Embryonic facial prominence (tissue), 1 donor: ENCODE results near the gene DNAI1.
"Not testable (repeated sequence)": the region's sequence is repeated elsewhere in the genome, so short reads cannot be mapped to it uniquely, and the experiment has no call there.

ENCODE experiments used
- DNase-seq: peaks from one replicate; pipeline ENCODE4 v3.0.0-alpha.2; 2016; ENCODE audit errors: extremely low spot score

Gene DNAI1

GRCh38 chr9:34451135-34451534 is 7.5 kb upstream of the DNAI1 start:
- DNase-seq = no peak

DNA sequence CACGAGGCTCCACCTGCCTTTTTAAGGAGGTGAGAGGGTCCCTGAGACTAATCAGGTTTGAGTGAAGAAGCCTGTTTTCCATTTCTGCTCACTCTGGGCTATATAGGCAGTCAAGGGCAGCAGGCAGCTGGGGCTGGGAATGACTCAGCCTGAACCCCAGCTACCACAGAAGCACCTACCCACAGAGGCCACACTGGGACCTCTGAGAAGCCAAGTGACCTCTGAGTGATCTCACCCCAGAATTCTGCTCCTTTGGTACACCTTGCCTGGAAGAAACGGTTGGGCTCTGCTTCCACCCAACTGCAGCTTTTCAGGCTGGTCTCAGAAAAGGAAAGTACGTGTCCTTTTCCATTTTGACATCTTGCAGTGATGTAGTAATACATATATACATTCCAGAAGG is 7.1 kb upstream of the DNAI1 start:
- no peak for DNase-seq

- DNase-seq = peak; percentile 1
Measured at GRCh38 chr9:34452568-34452967, 6.0 kb upstream of the DNAI1 start.

DNA sequence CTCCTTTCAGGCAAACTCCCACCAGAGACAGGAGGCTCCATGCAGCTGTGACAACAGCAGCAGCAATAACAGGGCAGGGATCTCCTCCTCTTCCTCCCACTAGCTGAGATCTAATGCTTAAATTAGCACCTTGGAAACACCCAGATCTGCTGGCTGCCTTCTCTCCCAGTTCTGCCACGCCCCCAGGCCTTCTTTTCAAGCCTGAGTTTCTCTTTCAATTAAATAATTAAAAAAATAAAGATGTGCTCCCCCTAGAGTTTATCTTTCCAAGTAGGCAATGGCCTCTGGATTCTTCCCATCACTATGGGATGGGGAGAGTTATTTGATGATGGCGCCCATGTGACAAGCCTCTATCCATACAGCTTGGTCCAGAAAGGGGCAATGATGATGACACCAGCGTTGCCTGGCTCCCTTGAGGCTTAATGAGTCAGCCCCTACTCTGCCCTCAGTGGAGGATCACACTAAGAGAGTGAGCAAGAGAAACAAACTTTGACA is 4.0 kb upstream of the DNAI1 start:
- peak; percentile 4 for DNase-seq

- no peak for DNase-seq
Measured at GRCh38 chr9:34456151-34456550, 2.5 kb upstream of the DNAI1 start.

GRCh38 chr9:34456746-34457145 is 1.9 kb upstream of the DNAI1 start:
- DNase-seq = no peak

GRCh38 chr9:34457266-34458012 is 1.2 kb upstream of the DNAI1 start:
- DNase-seq = no peak

DNA sequence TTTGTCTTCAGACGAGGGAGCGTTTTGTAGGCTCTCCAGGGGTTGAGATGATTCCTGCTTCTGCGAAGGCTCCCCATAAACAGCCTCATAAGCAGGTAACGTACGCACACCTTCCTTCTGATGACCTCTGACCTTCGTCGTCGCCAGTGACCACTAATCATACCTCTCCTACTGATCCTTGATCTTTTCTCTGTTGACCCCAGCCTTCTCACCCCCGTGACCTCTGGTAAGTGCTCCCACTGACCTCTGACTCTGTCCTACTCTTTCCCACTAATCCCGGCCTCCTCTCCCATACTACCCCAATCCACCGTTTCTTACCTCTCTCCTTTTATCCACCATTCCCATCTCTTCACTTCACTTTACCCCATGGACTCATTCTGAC is 345 bp downstream of the DNAI1 start:
- DNase-seq = no peak

DNA sequence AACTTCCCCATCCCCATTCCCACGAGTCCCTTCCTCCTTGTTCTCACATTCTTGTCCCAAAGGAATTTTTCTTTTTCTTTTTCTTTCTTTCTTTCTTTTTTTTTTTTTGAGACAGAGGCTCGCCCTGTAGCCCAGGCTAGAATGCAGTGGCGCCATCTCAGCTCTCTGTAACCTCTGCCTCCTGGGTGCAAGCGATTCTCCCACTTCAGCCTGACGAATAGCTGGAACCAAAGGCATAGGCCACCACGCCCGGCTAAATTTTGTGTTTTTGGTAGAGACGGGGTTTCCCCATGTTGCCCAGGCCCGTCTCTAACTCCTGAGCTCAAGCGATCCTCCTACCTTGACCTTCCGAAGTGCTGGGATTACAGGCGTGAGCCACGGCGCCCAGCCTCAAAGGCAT is 751 bp downstream of the DNAI1 start:
- DNase-seq = no peak

GRCh38 chr9:34459941-34460340 is 1.3 kb downstream of the DNAI1 start:
- DNase-seq = no peak

DNA sequence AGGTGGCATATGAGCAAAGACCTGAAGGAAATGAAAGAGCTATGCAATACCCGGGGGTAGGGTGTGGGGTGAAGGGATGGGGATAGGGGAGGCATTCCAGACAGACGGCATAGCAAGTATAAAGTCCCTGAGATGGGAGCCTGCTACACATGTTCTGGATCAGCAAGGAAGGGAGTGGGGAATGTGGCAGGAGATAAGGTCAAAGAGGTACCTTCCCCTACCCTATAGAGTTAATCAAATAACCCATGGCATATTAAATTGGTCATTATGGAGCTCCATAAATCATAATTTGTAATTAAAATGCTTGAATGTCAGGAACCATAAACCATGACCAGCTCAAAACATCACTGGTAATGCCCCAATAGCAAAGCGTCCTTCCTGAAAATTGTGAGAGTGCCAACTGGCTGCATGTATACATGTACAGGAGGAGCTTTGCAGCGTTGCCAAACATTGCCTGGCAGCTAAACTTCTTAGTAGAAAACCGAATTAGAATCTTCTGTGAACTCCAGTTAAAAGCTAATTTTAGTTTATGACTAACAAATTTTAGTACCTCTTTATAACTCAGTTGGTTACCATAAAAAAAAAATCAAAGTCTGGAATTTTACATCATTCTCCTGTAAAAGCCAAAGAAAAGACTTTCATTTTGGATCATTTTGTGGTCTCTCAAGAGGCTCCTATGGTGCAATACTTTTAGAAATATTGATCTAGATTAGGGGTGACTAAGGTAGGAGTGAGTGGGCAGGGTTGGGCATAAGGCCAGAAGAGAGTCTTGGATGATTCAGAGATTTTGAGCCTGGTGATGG is 4.7 kb downstream of the DNAI1 start:
- no peak for DNase-seq

DNA sequence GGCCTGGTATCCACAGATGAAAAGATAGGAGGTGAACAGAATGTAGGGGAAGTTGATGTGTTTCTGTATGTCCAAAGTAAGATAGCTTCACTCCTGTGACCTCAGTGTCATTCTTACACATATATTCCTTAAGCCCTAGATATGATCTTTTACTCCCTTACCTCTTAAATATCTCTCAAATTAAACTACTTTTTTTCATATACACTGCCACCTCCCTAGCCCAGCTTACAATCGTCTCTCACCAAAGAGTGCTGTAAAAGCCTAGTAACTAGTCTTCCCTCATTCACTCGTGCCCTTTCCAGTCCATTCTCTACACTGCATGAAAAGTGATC is 5.3 kb downstream of the DNAI1 start:
- no peak for DNase-seq

GRCh38 chr9:34464571-34464970 is 6.0 kb downstream of the DNAI1 start:
- DNase-seq = no peak

- DNase-seq = no peak
Measured at GRCh38 chr9:34465468-34465867, 6.9 kb downstream of the DNAI1 start.

DNA sequence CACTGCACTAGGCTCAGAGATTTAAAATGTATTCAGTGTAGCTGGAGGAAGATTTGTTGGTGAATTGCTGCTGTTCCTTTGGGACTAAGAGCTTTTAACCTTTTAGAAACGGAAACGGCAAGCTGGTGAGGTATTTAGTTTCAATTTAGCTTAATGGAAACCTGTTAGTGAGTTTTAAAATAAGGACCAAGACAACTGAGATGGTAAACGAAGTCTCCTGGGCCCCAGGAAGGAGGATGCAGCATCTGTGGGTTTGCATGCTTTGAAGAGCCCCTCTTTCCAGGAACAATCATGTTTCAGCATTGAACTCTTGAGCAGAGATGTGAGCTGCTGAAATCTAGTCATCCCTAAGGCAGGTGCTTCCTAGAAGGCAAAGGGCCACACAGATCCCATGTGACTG is 16.5 kb downstream of the DNAI1 start:
- no peak for DNase-seq

DNA sequence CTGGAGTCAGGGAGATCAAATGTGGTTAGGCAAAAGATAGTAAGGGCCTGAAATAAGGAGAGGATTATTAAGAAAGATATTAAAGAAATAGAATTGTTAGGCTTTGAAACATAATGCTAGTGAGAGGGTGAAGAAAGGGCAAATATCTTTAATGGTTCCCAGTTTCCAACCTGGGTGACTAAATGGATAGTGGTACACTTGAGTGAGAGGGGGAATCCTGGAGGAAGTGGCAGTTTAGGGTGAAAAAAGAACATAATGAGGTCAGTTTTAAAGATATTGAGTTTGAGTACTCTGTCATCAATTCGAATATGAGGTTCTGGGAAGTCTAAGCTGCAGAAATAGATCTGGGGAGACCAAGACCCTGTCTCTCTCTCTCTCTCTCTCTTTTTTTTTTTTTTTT is 18.9 kb downstream of the DNAI1 start:
- DNase-seq = no peak

DNA sequence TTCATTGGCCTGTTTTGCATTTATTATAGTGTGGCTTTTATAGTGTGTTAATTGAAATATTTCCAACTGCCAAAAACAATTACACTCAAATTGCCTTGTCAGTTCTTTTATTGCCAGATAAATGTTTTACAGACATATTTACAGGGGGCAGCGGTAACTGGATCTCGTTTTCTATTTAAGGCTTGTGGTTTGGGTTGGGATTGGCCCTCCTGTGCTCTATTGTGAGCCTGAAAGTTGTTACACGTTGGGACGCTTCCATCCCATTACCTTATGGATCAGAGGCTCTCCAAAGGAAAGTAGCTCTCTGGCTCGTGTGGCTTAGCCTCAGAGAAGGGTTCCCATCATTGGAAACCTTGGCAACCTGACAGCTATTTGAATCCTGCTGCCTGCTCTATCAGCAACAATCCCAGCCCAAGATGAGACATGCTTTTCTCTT is 20.8 kb downstream of the DNAI1 start:
- DNase-seq = peak; percentile 35

DNA sequence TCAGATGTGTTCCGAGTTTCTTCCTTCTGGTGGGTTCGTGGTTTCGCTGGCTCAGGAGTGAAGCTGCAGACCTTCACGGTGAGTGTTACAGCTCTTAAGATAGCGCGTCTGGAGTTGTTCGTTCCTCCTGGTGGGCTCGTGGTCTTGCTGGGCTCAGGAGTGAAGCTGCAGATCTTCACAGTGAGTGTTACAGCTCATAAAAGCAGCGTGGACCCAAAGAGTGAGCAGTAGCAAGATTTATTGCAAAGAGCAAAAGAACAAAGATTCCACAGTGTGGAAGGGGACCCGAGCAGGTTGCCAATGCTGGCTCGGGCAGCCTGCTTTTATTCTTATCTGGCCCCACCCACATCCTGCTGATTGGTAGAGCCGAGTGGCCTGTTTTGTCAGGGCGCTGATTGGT is 23.0 kb downstream of the DNAI1 start:
- DNase-seq = not testable (repeated sequence)

GRCh38 chr9:34482746-34483145 is 24.1 kb downstream of the DNAI1 start:
- DNase-seq = not testable (repeated sequence)

- no peak for DNase-seq
Measured at GRCh38 chr9:34484678-34485077, 26.1 kb downstream of the DNAI1 start.

DNA sequence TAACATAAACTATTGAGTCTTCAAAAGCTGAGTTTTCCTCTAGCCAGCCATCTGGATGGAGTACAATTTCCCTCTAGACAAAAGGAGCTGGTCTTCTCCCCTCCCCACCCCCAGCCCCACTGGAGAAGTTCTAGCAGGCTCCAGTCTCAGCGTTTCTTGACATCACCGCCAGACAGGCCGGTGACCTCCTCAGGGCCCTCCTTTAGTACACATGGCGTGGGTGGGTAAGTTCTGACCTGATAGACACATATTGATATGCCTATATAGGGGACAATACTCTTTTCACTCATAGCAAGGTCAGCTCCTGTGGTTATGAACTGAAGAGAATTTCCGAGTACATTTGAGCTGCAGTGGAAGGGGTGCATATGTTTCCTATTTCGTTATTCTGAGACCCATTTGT is 27.2 kb downstream of the DNAI1 start:
- DNase-seq = no peak

GRCh38 chr9:34486572-34486971 is 28.0 kb downstream of the DNAI1 start:
- no peak for DNase-seq

- DNase-seq = no peak
Measured at GRCh38 chr9:34490360-34490759, 31.8 kb downstream of the DNAI1 start.
